Measurements from ENCODE around the gene TXNRD1. TPM values are rescaled to one million over a fixed set of nuclear protein-coding genes. Genes with fewer than 3 reads are reported as not detected.

Gene TXNRD1
- total RNA-seq, 2 experiments from 2014 or later: 87.9 to 89.0 TPM

GRCh38 chr12:104312202-104312601 is 96.6 kb downstream of the TXNRD1 start:
- intact Hi-C loops (cut with micrococcal nuclease): no loop called here
- TF ChIP-seq, protein P1, sequence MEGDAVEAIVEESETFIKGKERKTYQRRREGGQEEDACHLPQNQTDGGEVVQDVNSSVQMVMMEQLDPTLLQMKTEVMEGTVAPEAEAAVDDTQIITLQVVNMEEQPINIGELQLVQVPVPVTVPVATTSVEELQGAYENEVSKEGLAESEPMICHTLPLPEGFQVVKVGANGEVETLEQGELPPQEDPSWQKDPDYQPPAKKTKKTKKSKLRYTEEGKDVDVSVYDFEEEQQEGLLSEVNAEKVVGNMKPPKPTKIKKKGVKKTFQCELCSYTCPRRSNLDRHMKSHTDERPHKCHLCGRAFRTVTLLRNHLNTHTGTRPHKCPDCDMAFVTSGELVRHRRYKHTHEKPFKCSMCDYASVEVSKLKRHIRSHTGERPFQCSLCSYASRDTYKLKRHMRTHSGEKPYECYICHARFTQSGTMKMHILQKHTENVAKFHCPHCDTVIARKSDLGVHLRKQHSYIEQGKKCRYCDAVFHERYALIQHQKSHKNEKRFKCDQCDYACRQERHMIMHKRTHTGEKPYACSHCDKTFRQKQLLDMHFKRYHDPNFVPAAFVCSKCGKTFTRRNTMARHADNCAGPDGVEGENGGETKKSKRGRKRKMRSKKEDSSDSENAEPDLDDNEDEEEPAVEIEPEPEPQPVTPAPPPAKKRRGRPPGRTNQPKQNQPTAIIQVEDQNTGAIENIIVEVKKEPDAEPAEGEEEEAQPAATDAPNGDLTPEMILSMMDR (IDR thresholded peaks at IDR 0.05): no peak
- H3K27ac Mint-ChIP-seq: no peak overlapping the region
- POLR2A ChIA-PET: no interaction called here
- peaks cover 46% of the 10 kb centered on the region for H3K36me3 Mint-ChIP-seq (ENCODE audit: low read depth)
- no peaks in the 10 kb centered on the region for H3K27me3 Mint-ChIP-seq
- no peaks in the 10 kb centered on the region for H3K9me3 Mint-ChIP-seq
- CTCF ChIA-PET: interaction anchor here (1.1 to 1.3 kb wide), 3 partner anchors 23 to 96 kb away, joined by 3 read pairs; partner anchors contain the start of gene TXNRD1
- DNase-seq (no peak), ATAC-seq (no peak)
- H3K4me1 Mint-ChIP-seq (ENCODE audit: low read depth): peaks cover 14% of the 10 kb centered on the region
- H3K4me3 Mint-ChIP-seq: no peak overlapping the region

- intact Hi-C loops (cut with micrococcal nuclease): no loop called here
- no peak overlapping the region for H3K27ac Mint-ChIP-seq
- DNase-seq: no peak
- H3K27me3 Mint-ChIP-seq: no peaks in the 10 kb centered on the region
- peaks cover 43% of the 10 kb centered on the region for H3K36me3 Mint-ChIP-seq (ENCODE audit: low read depth)
- H3K4me1 Mint-ChIP-seq (ENCODE audit: low read depth): peaks cover 10% of the 10 kb centered on the region
- H3K4me3 Mint-ChIP-seq: no peak overlapping the region
- H3K9me3 Mint-ChIP-seq: no peaks in the 10 kb centered on the region
- ChIA-PET POLR2A (interaction anchor here (1.1 kb wide), 1 partner anchor 10 kb away, joined by 3 read pairs; no protein-coding TSS in a partner anchor), CTCF (interaction anchor here (0.8 to 1.3 kb wide), 4 partner anchors 23 to 97 kb away, joined by 3 to 5 read pairs (median 3); partner anchors contain the start of gene TXNRD1)
- TF ChIP-seq, protein P1 (IDR thresholded peaks at IDR 0.05): no peak
- ATAC-seq: no peak
These were observed 97.1 kb downstream of the TXNRD1 start for GRCh38 chr12:104312654-104313053.

GRCh38 chr12:104313568-104314241 is 98.1 kb downstream of the TXNRD1 start:
- POLR2A ChIA-PET: interaction anchor here (1.1 to 2.1 kb wide), 2 partner anchors 10 to 11 kb away, joined by 3 to 7 read pairs; partner anchors contain the start of gene EID3
- CTCF ChIA-PET: interaction anchor here (0.8 to 1.3 kb wide), 6 partner anchors 10 to 112 kb away, joined by 3 to 5 read pairs (median 3); partner anchors contain the start of genes EID3 and TXNRD1
- Mint-ChIP-seq H3K4me3 (no peak overlapping the region), H3K36me3 (ENCODE audit: low read depth) (peaks cover 47% of the 10 kb centered on the region), H3K4me1 (ENCODE audit: low read depth) (peaks cover 8% of the 10 kb centered on the region), H3K9me3 (no peaks in the 10 kb centered on the region), H3K27me3 (no peaks in the 10 kb centered on the region), H3K27ac (peak overlapping the region; percentile 16)
- ATAC-seq (no peak), DNase-seq (no peak)
- TF ChIP-seq, protein P1 (IDR thresholded peaks at IDR 0.05): no peak
- intact Hi-C loops (cut with micrococcal nuclease): no loop called here

- ChIA-PET POLR2A (interaction anchor here (2.1 kb wide), 1 partner anchor 10 kb away, joined by 7 read pairs; the partner anchor contains the start of gene EID3), CTCF (interaction anchor here (1.2 kb wide), 2 partner anchors 10 to 112 kb away, joined by 3 to 4 read pairs; partner anchors contain the start of gene EID3)
- no peaks in the 10 kb centered on the region for H3K9me3 Mint-ChIP-seq
- no peak for DNase-seq
- H3K36me3 Mint-ChIP-seq (ENCODE audit: low read depth): peaks cover 48% of the 10 kb centered on the region
- H3K4me1 Mint-ChIP-seq (ENCODE audit: low read depth): peaks cover 7% of the 10 kb centered on the region
- ATAC-seq: no peak
- no peak overlapping the region for H3K4me3 Mint-ChIP-seq
- TF ChIP-seq, protein P1 (IDR thresholded peaks at IDR 0.05): no peak
- intact Hi-C loops (cut with micrococcal nuclease): no loop called here
- no peak overlapping the region for H3K27ac Mint-ChIP-seq
- no peaks in the 10 kb centered on the region for H3K27me3 Mint-ChIP-seq
These were observed 98.6 kb downstream of the TXNRD1 start for GRCh38 chr12:104314242-104314614.

Measured in activated CD8-positive, alpha-beta T cell treated with anti-CD3 and anti-CD28 coated beads for 36 hours (primary cell).